GM04503 (cell line): ENCODE results near the gene LSP1.

Source experiments
- DNase-seq: peaks from one replicate; pipeline ENCODE4 v3.0.0-alpha.2; 2012; ENCODE audit warnings: low read depth

Gene LSP1

DNA sequence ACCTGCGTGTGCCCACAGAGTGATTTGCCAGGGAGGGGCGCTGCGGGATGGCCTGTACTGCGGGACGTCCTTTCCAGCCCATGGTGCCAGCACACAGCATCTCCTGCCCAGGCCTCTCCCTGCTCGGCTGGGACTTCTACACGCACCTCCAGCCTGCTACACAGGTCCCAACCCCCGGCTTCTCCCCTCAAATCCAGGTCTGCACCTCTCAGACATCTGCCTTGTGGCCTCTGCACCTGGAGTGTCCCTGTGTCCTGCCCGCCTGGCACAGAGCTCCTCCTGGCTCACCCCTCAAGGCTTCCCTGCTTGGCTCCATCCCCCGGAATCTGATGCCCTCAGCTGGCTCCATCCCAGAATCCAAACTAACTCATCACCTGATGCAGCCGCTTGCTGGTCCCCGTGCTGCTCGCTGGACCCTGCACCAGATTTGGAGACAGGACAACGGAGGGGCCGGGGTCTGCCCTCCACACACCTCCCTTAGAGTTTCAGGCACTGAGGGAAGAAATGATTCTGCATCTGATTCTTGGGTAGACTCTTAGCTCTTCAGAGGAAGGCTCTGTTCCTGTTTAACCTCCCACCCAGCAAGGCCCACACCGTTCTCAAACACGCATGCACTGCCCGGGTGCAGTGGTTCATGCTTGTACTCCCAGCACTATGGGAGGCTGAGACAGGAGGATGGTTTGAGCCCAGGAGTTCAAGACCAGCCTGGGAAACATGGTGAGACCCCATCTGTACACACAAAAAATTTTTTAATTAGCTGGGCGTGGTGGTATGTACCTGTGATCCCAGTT lies 4.0 kb upstream of the LSP1 start:
- no peak for DNase-seq

DNA sequence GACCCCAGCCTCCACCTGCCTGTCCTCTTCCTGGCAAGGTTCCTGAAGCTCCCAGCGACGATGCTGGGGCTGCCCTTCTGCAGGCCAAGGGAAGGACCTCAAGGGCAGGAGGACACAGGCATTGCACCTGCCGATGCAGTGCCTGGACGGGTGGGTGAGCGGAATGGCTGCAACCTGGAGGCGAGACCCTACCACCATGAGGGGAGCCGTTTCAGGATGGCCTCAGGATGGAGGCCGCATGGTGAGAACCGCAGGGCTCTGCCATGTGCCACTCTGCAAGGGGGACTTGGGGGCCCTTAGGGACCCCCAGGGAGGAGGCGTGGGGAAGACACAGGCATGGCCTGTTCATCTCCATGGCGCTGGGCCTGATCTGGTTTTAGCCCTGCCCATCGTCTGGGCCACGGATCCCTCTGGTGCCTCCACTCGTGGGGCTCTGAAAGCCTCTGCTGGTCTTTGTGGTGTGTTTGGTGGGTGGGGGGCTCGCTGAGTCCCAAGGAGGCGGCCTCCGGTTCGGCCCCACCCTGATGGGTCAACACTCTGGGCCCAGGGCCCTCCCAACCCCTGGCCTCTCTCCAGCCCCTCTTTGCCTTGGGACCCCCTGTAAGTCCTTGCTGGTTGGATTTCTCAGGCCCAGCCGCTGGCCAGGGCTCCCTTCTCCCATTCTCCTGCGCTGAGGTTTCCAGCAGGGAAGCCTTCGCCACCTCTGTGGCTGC lies 1.3 kb upstream of the LSP1 start:
- no peak for DNase-seq

DNA sequence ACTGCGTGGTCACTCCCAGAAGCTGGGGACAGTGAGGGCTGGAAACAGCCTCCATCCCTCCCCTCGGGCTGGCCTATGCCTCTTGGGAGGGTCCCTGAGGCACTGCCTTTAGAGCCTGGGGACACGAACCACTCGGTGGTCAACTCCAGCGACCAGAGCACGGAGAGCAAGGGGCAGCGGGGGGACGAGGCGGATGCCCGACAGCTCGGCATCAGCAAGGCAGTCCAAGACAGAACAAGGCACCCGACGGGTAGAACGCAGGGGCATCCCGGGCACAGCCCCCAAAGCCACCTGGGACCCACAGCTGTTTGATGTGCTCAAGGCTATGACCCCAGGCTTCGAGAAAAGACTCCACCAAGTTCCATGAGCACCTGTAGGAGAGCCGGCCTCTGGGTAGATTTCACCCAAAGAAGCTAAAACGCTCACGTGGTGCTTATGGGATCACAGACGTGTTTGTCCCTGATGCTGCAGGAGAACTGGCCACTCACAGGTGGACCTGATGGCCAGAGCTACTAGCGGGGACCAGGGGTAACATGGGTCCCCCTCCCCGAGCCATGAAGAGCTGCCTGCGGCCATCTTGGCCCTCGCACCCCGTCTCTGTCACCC lies 510 bp upstream of the LSP1 start:
- no peak for DNase-seq

DNA sequence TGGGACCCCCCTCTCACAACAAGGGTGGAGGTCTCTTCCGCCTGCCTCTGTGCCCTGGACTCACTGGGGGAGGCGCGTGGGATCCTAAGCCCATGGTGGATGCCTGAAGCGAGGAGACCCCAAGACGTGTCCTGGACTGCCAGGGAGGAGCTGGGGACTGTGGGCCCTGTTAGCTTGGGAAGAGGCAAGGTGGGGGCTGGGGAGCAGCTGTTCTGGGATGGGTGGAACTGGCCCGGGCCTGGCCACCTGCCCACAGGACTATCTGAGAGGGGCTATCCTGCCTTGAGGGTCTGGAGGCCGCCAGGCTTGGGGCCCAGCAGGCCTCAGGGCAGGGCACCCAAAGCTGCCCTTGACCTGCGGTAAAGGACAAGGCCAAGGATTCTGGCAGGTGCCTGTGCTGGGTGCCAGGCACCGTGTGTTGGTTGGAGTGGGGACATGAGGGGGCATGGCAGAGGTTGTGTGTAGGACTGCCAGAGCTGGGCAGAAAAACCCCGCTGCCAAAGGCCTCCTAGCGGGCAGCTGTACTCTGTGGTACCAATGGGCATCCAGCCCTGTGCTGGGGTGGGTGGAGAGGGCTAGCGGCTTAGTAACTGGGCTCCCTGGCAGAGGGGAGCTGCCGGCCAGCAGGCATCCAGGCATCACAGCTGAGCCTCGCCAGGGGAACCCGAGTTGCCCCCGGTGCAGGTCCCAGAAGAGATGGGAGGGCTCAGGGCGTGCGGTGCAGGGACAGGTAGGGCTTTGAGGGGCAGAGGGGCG lies 670 bp downstream of the LSP1 start:
- no peak for DNase-seq

DNA sequence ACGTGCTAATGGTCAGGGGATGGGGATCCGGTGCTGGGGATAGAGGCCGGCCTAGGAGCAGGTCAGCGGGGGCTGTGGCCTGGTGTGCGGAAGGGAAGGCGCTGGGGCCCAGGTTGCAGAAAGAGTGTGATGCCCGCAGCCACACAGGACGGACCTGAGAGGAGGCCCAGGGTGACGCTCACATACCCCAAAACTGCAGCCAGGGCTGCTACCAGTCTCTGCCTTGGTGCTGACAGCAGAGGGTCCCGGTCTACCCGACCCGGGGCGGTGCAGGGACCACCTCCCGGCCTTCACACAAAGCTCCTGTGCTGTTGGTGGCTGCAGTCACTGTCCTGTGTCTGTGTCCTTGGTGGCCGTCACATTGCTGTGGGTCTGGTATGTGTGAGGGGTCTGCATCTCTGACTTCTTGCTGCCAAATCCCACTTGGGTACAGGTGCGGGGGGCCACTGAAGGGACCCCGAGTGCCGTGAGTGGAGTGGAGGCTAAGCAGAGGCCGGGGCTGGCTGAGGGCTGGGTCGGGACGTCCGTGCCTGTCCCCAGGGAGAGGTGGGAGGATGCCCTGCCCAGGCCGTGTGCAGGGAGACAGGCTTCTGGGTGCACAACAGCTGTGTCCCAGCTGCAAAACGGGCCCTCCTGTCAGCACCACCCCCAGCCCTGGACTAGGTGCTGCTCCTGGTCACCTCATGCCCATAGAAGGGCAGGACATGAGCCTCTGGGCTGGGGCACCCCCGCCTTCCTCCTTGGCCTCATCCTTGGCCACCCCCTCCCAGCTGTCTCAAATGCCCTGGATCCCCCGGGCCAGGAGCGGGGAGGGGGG lies 1.5 kb downstream of the LSP1 start:
- no peak for DNase-seq

DNA sequence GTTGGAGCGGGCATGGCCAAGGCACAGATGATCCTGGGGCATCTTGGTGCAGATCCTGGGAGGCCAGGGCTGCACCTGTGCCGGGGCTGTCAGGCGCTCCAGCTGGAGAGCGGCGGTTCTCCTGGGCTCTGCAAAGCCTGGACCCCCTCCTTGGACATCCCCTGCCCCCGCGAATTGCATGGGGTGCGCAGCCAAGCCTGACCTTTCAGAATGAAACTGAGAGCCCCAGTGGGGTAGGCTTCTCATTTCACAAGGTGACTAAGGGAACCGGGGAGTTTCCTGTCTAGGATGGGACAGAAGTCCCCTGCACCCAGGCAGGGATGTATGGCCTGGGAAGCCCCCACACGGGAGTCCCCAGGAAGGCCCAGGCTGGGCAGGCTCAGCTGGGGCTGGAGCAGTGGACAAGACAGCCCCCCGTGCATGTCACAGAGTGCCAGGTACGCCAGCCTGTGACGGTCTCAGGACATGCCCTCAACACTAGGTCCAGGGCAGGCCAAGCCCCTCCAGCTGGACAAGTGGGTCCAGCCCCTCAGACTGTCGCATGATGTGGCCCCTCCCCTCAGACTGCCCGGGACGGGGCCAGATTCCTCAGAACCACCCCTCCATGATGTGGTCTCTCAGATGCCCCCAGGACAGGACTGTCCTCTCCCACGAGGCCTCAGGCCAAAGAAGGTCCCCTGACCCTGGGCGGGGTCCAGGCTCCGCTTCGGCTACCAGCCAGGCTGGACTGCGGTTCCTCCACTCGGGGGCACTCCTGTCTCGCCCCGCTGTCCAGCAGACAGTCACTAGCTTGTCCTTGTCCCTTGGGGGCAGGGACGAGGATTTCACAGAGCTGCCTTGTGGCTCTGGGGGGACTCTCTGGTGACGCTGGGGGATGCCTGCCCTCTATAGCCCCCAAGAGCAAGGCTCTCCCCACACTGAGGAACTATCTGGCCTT lies 2.3 kb downstream of the LSP1 start:
- no peak for DNase-seq

DNA sequence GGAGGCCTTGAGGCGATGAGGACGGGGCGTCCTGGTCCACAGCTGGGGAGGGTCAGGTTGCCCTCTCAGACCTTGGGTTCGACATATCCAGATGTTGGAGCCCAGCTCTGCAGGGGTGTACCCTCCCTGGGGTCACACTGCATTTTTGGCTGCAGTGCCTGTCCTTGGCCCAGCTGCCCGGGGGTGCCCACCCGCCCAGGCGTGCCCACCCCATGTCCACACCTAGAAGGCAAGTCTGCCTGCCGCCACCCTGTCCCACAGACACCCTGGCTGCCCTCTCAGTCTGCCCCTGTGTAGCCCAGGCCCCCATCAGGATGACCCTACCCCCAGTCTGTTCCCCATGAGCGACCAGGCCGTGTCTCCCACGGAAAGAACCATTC lies 3.0 kb downstream of the LSP1 start:
- DNase-seq = no peak

DNA sequence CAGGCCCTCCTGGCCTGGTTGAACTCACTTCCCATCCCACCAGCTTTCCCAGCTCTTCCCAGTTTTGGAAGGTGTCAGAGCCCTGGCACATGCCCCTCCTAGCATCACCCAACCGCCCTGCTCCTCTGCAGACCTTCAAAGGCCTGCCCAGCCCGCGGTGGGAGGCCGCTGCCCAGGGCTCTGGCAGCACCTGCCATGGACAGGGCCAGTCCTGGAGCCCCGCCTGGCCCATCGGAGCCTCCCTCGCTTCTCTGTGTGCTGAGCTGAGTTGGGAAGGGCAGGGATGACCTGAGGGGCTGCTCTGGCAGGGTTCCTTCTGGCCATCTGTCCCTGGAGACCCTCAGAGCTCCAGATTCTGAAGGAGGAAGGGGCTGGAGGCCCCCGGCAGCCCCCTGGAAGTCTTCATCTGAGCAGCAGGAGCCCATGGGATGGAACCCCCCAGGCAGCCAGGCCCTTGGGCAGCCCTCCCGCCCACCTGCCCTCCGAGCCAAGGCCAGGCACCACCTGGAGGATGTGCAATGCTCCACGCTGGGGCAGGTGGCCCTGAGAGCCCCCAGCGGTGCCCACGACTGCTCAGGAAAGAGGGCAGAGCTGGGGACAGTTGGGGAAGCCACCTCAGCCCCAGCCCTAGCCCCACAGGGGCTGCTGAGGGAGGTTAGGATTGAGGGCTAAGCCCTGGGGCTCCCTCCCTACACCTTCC lies 3.6 kb downstream of the LSP1 start:
- no peak for DNase-seq

DNA sequence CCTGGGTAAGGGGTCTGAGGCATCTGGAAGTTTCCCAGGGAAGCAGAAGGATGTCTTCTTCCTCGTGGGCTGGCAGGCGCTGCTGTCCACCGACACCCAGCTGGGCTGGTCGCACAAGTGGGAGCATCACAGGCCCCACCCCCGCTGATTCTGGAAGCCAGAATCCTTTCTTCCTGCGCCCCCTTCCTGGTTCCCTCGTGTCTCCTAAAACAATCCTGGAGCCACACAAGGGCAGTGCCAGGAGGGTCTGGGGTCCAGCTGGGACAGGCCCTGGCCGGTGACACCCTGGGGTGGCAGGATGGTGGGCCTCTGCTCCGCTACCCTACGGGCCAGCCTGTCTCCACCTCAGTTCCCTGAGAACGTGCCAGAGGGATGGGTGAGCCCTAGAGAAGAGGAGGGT lies 4.2 kb downstream of the LSP1 start:
- DNase-seq = no peak

DNA sequence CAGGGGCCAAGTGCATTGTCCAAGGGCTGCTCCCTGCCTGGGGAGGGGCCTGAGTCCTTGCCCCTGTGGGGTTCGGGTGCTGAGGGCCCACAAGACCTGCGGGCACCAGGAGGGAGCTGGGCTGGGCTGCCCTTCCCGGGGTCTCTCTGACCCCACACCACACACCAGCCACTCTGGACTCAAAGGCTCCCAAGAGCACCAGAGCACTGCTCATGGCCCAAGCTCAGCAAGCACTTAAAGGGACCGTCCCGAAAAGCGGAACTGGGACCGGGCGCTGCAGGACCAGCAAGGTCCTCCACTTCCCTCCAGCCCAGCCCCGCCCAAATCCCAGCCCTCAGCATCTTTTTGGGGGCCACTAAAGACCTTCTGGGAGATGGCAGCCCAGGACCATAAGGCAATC lies 5.3 kb downstream of the LSP1 start:
- no peak for DNase-seq

DNA sequence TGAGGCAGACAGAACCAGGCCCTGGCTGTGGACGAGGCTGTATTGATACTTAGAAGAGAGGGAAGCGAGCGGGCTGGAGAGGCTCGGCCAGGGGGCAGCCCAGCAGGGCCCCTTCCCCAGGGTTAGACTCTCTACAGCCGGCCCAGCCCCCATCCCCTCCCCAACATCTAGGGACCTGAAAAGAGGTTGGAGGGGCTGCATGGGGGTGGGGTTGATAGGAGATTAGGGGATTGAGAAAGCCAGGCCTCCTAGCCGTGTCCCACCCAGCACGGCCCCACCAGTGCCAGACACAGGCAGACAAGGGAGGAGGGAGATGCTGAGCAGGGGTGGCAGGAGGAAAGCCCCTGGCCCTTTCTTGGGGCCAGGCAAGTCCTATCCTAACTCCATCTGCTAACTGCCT lies 5.7 kb downstream of the LSP1 start:
- DNase-seq = no peak

DNA sequence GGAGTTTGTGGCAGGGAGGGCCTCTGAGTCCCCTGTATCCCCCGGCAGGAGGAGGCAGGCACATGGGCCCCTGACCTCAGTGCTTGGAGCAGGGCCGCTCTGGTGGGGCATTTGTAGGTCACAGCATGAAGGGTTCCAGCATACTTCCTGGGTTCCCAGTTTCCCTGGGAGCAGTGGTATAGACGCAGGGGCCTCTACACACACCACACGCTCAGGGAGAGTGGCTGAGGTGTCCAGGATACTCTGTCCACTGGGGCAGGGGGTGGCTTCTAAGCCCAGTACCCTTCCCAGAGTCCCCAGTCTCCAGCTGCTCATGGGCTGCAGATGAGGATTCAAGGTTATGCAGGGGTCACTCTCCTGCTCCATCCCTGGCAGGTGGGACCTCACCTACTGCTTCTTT lies 6.1 kb downstream of the LSP1 start:
- no peak for DNase-seq

DNA sequence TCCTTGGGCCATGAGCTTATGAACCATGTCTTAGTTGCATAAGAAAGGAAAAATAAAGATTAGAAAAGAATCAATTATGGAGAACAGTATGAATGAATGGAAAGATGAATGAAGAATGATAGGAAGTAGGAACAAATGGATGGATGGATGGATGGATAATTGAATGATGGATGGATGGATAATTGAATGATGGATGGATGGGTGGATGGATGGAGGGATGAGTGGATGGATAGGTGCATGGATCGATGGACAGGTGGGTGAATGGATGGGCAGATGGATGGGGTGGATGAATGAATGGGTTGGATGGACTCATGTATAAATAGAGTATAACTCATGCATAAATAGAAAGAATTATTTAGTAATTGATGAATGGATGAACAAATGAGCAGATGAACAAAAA lies 7.2 kb downstream of the LSP1 start:
- no peak for DNase-seq

DNA sequence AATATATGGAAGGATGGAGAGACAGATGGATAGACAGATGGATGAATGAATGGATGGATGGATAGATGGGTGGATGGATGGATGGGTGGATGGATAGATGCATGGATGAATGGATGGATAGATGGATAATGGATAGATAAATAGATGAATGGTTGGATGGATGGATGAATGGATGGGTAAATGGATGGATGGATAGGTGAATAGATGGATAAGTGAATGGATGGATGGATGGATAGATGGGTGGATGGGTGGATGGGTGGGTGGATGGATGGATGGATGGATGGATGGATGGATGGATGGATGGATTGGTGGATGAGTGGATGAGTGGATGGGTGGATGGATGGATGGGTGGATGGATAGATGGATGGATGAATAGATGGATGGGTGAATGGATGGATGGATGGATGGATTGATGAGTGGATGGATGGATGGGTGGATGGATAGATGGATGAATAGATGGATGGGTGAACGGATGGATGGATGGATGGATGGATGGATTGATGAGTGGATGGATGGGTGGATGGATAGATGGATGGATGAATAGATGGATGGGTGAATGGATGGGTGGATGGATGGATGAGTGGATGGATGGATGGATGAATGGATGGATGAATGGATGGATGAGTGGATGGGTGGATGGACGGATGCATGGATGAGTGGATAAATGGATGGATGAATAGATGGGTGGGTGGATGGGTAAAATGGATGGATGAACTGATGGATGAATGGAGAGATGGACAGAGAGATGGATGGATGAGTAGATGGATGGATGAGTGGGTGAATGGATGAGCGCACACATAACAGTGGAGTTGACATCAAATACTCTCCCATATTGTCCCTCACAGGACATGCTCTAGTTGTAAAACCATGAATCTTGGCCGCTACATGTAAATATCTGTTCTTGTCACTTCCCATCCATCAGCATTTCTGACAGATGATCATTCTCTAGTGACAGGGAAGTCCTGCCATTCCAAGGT lies 8.8 kb downstream of the LSP1 start:
- no peak for DNase-seq

DNA sequence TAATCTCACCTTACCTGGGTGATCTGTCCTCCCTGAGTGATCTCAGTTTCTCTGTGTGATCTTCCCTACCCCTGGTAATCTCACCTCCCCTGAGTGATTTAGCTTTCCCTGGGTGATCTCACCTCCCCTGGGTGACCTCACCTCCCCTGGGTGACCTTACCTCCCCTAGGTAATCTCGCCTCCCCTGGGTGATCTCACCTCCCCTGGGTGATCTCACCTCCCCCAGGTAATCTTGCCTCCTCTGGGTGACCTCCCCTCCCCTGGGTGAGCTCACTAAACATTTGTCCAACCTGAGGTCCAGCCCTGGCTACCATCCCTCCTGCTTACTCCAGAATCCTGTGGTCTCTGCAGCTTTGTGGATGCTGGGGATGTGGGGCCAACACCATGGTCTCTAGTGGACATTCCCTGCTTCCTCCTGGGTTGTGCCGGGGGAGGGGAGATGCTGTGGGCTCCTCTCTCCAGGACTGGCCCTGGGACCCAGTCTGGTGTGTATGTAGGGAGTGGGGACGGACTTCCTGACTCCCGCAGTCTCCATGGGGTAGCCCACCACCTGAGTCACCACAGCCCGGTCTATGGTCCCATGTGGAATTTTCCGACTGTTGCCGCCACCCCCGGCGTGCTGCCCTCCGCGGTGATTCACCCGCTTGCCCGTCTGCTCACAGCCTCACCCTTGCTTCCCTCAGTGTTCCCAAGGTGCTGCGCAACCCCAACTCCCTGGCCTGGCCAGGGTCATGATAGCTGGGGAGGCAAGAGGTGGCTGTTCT lies 9.9 kb downstream of the LSP1 start:
- no peak for DNase-seq

DNA sequence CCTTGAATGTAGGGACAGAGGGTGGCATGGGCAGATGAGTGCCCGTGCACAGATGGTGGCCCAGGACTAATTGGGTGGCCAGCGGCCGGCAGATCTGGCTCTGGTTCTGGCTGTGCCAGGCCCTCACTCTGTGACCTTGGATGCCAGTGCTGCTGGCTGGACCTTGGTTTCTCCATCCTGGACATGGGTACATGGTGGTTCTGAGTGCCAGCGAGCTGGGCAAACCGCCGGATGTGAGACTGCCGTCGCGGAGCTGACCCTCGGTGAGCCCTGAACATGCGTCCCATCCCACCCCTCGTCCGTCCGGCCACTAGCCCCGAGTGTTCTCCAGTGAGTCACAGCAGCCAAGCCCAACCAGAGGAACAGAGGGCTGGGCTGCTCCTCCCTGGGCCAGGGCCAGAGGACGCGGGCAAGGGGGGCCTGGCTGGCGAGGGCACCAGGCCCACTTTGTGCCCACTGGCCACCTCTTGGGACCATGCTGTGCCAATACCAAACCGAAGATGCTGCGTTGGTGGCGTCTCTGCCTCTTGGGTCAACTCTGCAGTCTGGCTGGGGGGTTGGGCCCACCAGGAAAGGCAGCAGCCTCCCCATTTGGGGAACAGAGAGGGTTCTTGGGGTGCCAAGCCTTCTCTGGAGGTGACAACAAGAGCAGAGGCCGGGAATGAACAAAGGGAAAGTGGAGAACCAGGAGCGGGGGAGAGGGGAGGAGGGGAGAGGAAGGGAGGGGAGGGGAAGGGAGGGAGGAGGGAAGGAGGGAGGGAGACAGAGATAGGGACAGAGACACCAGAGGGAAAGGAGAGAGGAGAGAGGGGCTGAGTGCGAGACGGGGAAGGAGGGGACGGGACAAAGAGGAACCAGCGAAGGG lies 10.7 kb downstream of the LSP1 start:
- peak; percentile 46 for DNase-seq

DNA sequence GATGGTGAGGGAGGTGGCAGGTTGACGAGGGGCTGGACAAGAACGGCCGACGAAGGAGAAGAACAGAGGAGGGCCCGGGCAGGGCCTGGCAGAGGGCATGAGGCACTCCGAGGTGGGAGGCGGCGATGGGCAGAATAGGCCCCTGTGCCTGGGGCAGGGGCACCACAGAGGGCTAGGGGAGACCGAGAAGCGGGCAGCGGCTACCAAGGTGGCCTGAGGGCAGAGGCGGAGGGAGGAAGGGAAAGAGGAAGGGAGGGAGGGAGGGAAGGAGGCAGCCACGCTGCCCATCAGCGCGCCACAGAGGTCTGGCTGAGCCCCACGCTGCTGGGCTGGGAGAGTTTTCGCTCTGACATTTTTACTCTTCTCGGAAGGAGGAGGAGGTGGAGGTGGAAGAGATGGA lies 11.3 kb downstream of the LSP1 start:
- DNase-seq = no peak
